M059J (cell line): ENCODE data around the gene NPAS2. TPM values are rescaled to one million over a fixed set of nuclear protein-coding genes. Genes with fewer than 3 reads are reported as not detected.

Experiments used
- DNase-seq: peaks from one replicate; pipeline ENCODE4 v3.0.0-alpha.2; 2012; ENCODE audit warnings: low read depth
- total RNA-seq: library from RNA; depleted of rRNA; stranded (reverse); fragments of >200 nt; shearing (Covaris generic); gene quantifications from 2 replicates; pipeline ENCODE4 v1.2.3, GENCODE V29; 2014; rRNA removed

NPAS2 gene
- total RNA-seq: 3.6 and 5.3 TPM in 2 replicates

- peak; percentile 28 for DNase-seq
These were observed at the start of gene NPAS2 for GRCh38 chr2:100819370-100820272. Gene NPAS2, plus strand, starts transcription at chr2:100820139. Its CDS starts 84,616 bp downstream, at chr2:100904755.

GRCh38 chr2:100771125-100771524 is 48.8 kb upstream of the NPAS2 start:
- no peak for DNase-seq

- no peak for DNase-seq
These were observed 46.4 kb upstream of the NPAS2 start for GRCh38 chr2:100773538-100773937.

- no peak for DNase-seq
These were observed 43.5 kb upstream of the NPAS2 start for GRCh38 chr2:100776445-100776844.

GRCh38 chr2:100778637-100779450 is 41.1 kb upstream of the NPAS2 start:
- DNase-seq: no peak

GRCh38 chr2:100779908-100780202 is 40.1 kb upstream of the NPAS2 start:
- no peak for DNase-seq

GRCh38 chr2:100780203-100781008 is 39.5 kb upstream of the NPAS2 start:
- peak; percentile 72 for DNase-seq

GRCh38 chr2:100781009-100781325 is 39.0 kb upstream of the NPAS2 start:
- no peak for DNase-seq

- no peak for DNase-seq
These were observed 38.2 kb upstream of the NPAS2 start for GRCh38 chr2:100781523-100782379.

GRCh38 chr2:100782380-100782878 is 37.5 kb upstream of the NPAS2 start:
- no peak for DNase-seq

GRCh38 chr2:100783987-100784386 is 36.0 kb upstream of the NPAS2 start:
- no peak for DNase-seq

GRCh38 chr2:100784681-100785080 is 35.3 kb upstream of the NPAS2 start:
- no peak for DNase-seq

- DNase-seq: peak; percentile 5
These were observed 34.2 kb upstream of the NPAS2 start for GRCh38 chr2:100785626-100786296.

- peak; percentile 94 for DNase-seq
These were observed 33.7 kb upstream of the NPAS2 start for GRCh38 chr2:100786297-100786658.

- no peak for DNase-seq
These were observed 33.0 kb upstream of the NPAS2 start for GRCh38 chr2:100786985-100787384.

- DNase-seq: no peak
These were observed 30.6 kb upstream of the NPAS2 start for GRCh38 chr2:100789361-100789760.

- no peak for DNase-seq
These were observed 28.5 kb upstream of the NPAS2 start for GRCh38 chr2:100791294-100791935.

- no peak for DNase-seq
These were observed 28.0 kb upstream of the NPAS2 start for GRCh38 chr2:100791936-100792308.

- DNase-seq: no peak
These were observed 26.7 kb upstream of the NPAS2 start for GRCh38 chr2:100793220-100793619.

- DNase-seq: no peak
These were observed 26.0 kb upstream of the NPAS2 start for GRCh38 chr2:100793982-100794381.
